HG02973 (cell line): ENCODE data around the gene AVL9.
"Not testable (repeated sequence)": the region's sequence is repeated elsewhere in the genome, so short reads cannot be mapped to it uniquely, and the experiment has no call there.

Experiments used
- ATAC-seq: cut with Tn5 transposase; IDR thresholded peaks from one replicate; pipeline ENCODE4 v1.9.1; 2021; ENCODE audit warnings: moderate library complexity; ENCODE audit not compliant: unreplicated experiment

AVL9 gene

DNA sequence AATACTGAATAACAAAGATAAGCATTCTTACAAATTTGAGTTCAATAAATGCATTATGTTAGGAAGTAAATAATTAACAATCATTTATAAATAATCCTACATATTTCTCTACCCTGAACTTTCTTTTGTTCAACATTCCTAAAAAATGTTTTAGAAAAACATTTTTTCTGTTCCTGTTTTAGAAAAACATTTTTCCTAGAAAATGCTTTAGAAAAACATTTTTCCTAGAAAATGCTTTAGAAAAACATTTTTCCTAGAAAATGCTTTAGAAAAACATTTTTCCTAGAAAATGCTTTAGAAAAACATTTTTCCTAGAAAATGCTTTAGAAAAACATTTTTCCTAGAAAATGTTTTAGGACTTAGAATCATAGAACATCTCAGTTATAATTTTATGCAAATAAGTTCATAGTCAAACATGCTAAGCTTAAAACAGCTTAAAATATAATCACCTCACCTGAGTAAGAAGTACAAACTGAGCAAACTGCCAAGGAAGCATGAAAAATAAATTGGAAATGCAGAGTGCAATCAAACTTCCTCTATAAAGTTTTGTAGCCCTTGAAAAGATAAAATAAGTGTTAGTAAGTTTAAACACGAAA lies 139.6 kb downstream of the AVL9 start:
- ATAC-seq, result not testable (repeated sequence)

- not testable (repeated sequence) for ATAC-seq
These were observed 141.6 kb downstream of the AVL9 start for GRCh38 chr7:32636725-32637462.

DNA sequence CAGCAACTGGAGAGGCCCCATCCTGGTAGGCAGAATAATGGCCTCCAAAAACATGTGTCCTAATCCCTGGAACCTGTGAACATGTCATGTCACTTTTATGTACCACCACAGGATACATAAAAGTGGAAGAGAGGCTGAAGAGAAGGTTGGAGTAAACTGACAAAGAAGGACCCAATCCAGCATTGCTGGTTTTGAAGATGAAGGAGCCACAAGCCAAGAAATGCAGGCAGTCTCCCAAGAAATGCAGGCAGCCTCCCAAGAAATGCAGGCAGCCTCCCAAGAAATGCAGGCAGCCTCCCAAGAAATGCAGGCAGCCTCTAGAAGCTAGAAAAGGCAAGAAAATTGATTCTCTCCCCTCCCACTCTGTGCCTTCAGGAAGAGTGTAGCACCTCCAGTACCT lies 142.3 kb downstream of the AVL9 start:
- ATAC-seq, result not testable (repeated sequence)
